ENCODE measurements around the gene GCLM.

The GCLM gene

GRCh38 chr1:93841771-93842170 is 67.5 kb downstream of the GCLM start:
- no peak for TF ChIP-seq REST (IDR thresholded peaks at IDR 0.05; ENCODE audit: insufficient read depth in 1 of 2, low read depth in 2 of 2, low read length in 2 of 2)
- TF ChIP-seq SIN3A (IDR thresholded peaks at IDR 0.05; ENCODE audit: borderline replicate concordance, insufficient read depth, low read length) = no peak
- TF ChIP-seq TAF1 (IDR thresholded peaks at IDR 0.05; ENCODE audit: borderline replicate concordance, insufficient read depth, low read length) = no peak
- no peak for TF ChIP-seq POLR2AphosphoS5 (IDR thresholded peaks at IDR 0.05; ENCODE audit: low read depth, low read length)
- no peak for TF ChIP-seq FOXP2 (optimal IDR thresholded peaks at IDR 0.05; ENCODE audit: borderline replicate concordance, extremely low read depth, extremely low read length, insufficient read depth)

GRCh38 chr1:93840956-93841482 is 68.2 kb downstream of the GCLM start:
- TF ChIP-seq FOXP2 (optimal IDR thresholded peaks at IDR 0.05; ENCODE audit: borderline replicate concordance, extremely low read depth, extremely low read length, insufficient read depth) (no peak), POLR2AphosphoS5 (IDR thresholded peaks at IDR 0.05; ENCODE audit: low read depth, low read length) (no peak), SIN3A (IDR thresholded peaks at IDR 0.05; ENCODE audit: borderline replicate concordance, insufficient read depth, low read length) (no peak), REST (IDR thresholded peaks at IDR 0.05; ENCODE audit: insufficient read depth in 1 of 2, low read depth in 2 of 2, low read length in 2 of 2) (no peak), TAF1 (IDR thresholded peaks at IDR 0.05; ENCODE audit: borderline replicate concordance, insufficient read depth, low read length) (no peak)

- TF ChIP-seq FOXP2 (optimal IDR thresholded peaks at IDR 0.05; ENCODE audit: borderline replicate concordance, extremely low read depth, extremely low read length, insufficient read depth) (no peak), REST (IDR thresholded peaks at IDR 0.05; ENCODE audit: insufficient read depth in 1 of 2, low read depth in 2 of 2, low read length in 2 of 2) (no peak)
Observed at GRCh38 chr1:93839753-93840152, 69.5 kb downstream of the GCLM start.

DNA sequence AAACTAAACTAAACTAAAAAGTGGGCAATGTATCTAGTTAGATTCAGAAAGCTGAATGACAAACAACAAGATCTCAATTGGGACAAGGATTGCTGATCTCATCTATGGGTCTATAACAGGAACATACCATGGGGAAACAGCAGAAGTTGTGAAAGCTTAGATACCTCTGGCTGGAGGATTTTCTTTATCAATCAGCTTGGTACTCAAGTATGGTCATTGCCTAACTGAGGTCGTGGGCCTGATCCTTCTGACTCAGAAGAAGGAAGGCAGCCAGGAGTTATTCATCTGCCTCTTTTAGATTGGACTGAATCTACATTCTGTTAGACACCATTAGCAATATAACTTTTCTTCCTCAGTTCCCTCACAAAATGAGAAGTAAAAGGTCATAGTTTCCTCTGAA is 69.9 kb downstream of the GCLM start:
- no peak for TF ChIP-seq TAF1 (IDR thresholded peaks at IDR 0.05; ENCODE audit: borderline replicate concordance, insufficient read depth, low read length)
- TF ChIP-seq FOXP2 (optimal IDR thresholded peaks at IDR 0.05; ENCODE audit: borderline replicate concordance, extremely low read depth, extremely low read length, insufficient read depth) = no peak
- TF ChIP-seq REST (IDR thresholded peaks at IDR 0.05; ENCODE audit: insufficient read depth in 1 of 2, low read depth in 2 of 2, low read length in 2 of 2) = no peak
- TF ChIP-seq SIN3A (IDR thresholded peaks at IDR 0.05; ENCODE audit: borderline replicate concordance, insufficient read depth, low read length) = no peak
- TF ChIP-seq POLR2AphosphoS5 (IDR thresholded peaks at IDR 0.05; ENCODE audit: low read depth, low read length) = no peak

DNA sequence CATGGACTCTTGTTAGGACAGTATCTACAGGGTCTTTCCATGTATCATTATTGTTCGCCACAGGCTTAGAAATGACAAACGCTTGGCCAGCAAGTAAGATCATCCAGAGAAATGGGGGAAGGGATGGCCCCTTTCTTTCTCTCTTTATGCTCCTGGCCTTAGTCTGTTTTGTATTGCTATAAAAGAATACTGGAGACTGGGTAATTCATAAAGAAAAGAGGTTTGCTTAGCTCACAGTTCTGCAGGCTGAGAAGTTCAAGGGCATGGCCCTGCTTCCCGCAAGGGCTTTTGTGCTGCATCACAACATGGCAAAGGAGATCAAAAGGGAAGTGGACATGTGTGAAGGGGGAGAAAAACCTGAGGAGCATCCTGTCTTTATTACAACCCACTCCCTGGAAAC is 71.3 kb downstream of the GCLM start:
- TF ChIP-seq SIN3A (IDR thresholded peaks at IDR 0.05; ENCODE audit: borderline replicate concordance, insufficient read depth, low read length) (no peak), REST (IDR thresholded peaks at IDR 0.05; ENCODE audit: insufficient read depth in 1 of 2, low read depth in 2 of 2, low read length in 2 of 2) (no peak), TAF1 (IDR thresholded peaks at IDR 0.05; ENCODE audit: borderline replicate concordance, insufficient read depth, low read length) (no peak), POLR2AphosphoS5 (IDR thresholded peaks at IDR 0.05; ENCODE audit: low read depth, low read length) (no peak), FOXP2 (optimal IDR thresholded peaks at IDR 0.05; ENCODE audit: borderline replicate concordance, extremely low read depth, extremely low read length, insufficient read depth) (no peak)

All from PFSK-1 (cell line).